Esophagus squamous epithelium (tissue), 4 donors: ENCODE measurements around the gene CDH13.

Source experiments
- CTCF ChIP-seq, 6 experiments: fragments of 450-650 bp in 4 of 6; fragments of 200-600 bp in 2 of 6; sonication (generic) in 2 of 6; IDR thresholded peaks; one replicate each; pipeline ENCODE4 v1.5.1; 2016 to 2019; ENCODE audit warnings: antibody characterized with exemption in 6 of 6, mild to moderate bottlenecking in 4 of 6, moderate library complexity in 4 of 6
- POLR2A ChIP-seq, 4 donors: fragments of 450-650 bp; IDR thresholded peaks; one replicate each; pipeline ENCODE4 v1.6.1; 2017; ENCODE audit warnings: antibody characterized with exemption in 4 of 4, mild to moderate bottlenecking in 4 of 4, moderate library complexity in 3 of 4

DNA sequence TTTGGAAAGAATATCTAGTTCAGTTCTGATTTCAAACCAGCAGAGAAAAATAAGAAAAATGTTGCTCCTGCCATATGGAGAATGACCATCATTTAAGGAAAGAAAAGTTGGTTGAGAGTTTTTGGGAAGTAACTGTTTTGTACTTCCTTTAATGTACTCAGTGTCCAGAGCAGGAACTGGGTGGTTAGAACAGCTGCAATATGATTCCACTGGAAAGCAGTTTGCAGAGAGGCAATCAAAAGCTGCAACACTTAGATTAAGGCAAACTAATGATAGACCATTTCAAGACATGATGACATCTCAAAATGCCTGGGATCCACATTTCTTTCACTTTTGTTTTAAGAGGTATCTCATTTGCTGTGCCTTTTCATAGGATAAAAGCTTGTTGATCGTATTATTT is 867.7 kb downstream of the CDH13 start:
- TF ChIP-seq CTCF (IDR thresholded peaks at IDR 0.05) (no peak), POLR2A (IDR thresholded peaks at IDR 0.05) (no peak)
